GM12892 (cell line): ENCODE results near the gene SGPP2.

ENCODE experiments used
- POLR2A ChIP-seq: IDR thresholded peaks from 2 replicates; pipeline ENCODE4 v1.6.1; 2011; ENCODE audit warnings: low read depth, low read length, control low read depth
- POLR2AphosphoS5 ChIP-seq: IDR thresholded peaks from 2 replicates; pipeline ENCODE4 v1.6.1; 2011; ENCODE audit warnings: low read depth, low read length, control low read depth
- TAF1 ChIP-seq: IDR thresholded peaks from 2 replicates; pipeline ENCODE4 v1.6.1; 2011; ENCODE audit warnings: low read depth, mild to moderate bottlenecking, control low read depth, low read length, borderline replicate concordance

- no peak for TF ChIP-seq POLR2A
- no peak for TF ChIP-seq POLR2AphosphoS5
- no peak for TF ChIP-seq TAF1
These were observed 171.2 kb downstream of the SGPP2 start for GRCh38 chr2:222595581-222595980.
